Fibroblast of lung (primary cell): Measurements from ENCODE around the gene LOC101059915.

Experiments used
- DNase-seq, 2 donors: peaks; one replicate each; pipeline versions ENCODE4 v3.0.0 to v3.0.0-alpha.2; 2010; ENCODE audit warnings: low read depth in 2 of 2
- H2AFZ ChIP-seq: 2 replicates; pipeline ENCODE4 v1.5.1; 2012; ENCODE audit warnings: low read length, control low read depth, inconsistent platforms
- H3K27ac ChIP-seq: 2 replicates; pipeline ENCODE4 v1.5.1; 2011; ENCODE audit warnings: low read length, control low read depth; ENCODE audit not compliant: insufficient read depth
- H3K27me3 ChIP-seq: 2 replicates; pipeline ENCODE4 v1.5.1; 2011; ENCODE audit warnings: mild to moderate bottlenecking, low read length; ENCODE audit not compliant: control insufficient read depth, insufficient read depth
- H3K36me3 ChIP-seq: 2 replicates; pipeline ENCODE4 v1.5.1; 2011; ENCODE audit warnings: low read length; ENCODE audit not compliant: control insufficient read depth, insufficient read depth
- H3K4me1 ChIP-seq: 2 replicates; pipeline ENCODE4 v1.5.1; 2011; ENCODE audit warnings: low read length; ENCODE audit not compliant: control insufficient read depth, insufficient read depth; ENCODE audit errors: extremely low read depth
- H3K4me2 ChIP-seq: 2 replicates; pipeline ENCODE4 v1.5.1; 2011; ENCODE audit warnings: low read length, control low read depth; ENCODE audit not compliant: insufficient read depth; ENCODE audit errors: extremely low read depth
- H3K4me3 ChIP-seq, 4 experiments: fragments of 200-600 bp in 1 of 4; sonication (generic) in 1 of 4; replicated peaks in 1 of 4; 2 replicates each; pipeline ENCODE4 v1.5.1; 2011 to 2016; ENCODE audit warnings: low read length in 4 of 4, low read depth in 3 of 4, mild to moderate bottlenecking in 3 of 4, control low read depth in 2 of 4, inconsistent platforms in 1 of 4, mixed read lengths in 1 of 4; ENCODE audit not compliant: insufficient read depth in 1 of 4; ENCODE audit errors: control extremely low read depth in 1 of 4
- H3K79me2 ChIP-seq: 2 replicates; pipeline ENCODE4 v1.5.1; 2012; ENCODE audit warnings: mild to moderate bottlenecking, low read length, inconsistent platforms; ENCODE audit not compliant: control insufficient read depth, insufficient read depth
- H3K9ac ChIP-seq: 2 replicates; pipeline ENCODE4 v1.5.1; 2011; ENCODE audit warnings: mild to moderate bottlenecking, low read length, control low read depth; ENCODE audit not compliant: insufficient read depth
- H3K9me3 ChIP-seq: 2 replicates; pipeline ENCODE4 v1.5.1; 2012; ENCODE audit warnings: low read depth, low read length; ENCODE audit not compliant: control insufficient read depth, insufficient read depth
- H4K20me1 ChIP-seq: 2 replicates; pipeline ENCODE4 v1.5.1; 2011; ENCODE audit warnings: low read length; ENCODE audit not compliant: control insufficient read depth, insufficient read depth; ENCODE audit errors: extremely low read depth
- CTCF ChIP-seq, 2 donors: IDR thresholded peaks in 1 of 2; conservative IDR thresholded peaks in 1 of 2; 1 replicate in 1 of 2; 2 replicates in 1 of 2; pipeline ENCODE4 v1.5.1; 2011 to 2012; ENCODE audit warnings: low read length in 2 of 2, control low read depth in 1 of 2, inconsistent platforms in 1 of 2, low read depth in 1 of 2, mild to moderate bottlenecking in 1 of 2
- EZH2 ChIP-seq: IDR thresholded peaks from 2 replicates; pipeline ENCODE4 v1.5.1; 2012; ENCODE audit warnings: low read length, control low read depth, mild to moderate bottlenecking; ENCODE audit errors: missing control alignments

The LOC101059915 gene

DNA sequence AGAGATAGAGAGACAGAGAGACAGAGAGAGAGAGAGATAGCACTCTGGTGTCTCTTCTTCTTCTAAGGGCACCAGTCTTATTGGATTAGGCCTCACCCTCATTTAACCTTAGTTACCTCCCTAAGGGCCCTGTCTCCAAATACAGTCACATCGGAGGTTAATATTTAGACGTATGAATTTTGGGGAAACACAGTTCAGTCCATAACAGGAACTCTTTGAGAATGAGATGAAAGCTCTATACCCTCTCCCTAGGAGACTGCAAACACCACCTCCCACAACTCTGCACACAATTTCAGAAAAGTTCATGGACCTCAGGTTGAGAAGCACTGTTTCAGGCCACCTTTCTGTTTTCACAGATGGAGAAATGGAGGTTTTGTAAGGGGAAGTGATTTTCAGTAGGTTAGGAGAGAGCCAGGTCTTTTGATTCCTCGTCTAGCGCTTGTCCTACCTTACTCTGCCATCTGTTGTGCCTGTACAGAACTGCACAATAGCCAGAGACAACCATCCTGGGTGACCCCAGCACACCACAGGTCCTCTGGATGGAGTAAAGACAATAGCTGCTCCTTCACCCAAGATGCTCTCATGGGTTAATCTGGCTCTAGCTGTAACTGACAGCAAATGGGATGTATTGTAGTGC lies 16.9 kb upstream of the LOC101059915 start:
- Histone ChIP-seq H3K79me2 (no peaks in the 10 kb centered on the region), H3K36me3 (no peaks in the 10 kb centered on the region), H3K4me1 (no peaks in the 10 kb centered on the region), H3K9me3 (no peaks in the 10 kb centered on the region), H3K27ac (no peak overlapping the region), H3K4me2 (no peak overlapping the region), H3K9ac (no peak overlapping the region), H2AFZ (no peak overlapping the region), H3K27me3 (no peaks in the 10 kb centered on the region), H3K4me3 (no peak overlapping the region), H4K20me1 (no peaks in the 10 kb centered on the region)
- no peak for DNase-seq
- TF ChIP-seq EZH2 (no peak), CTCF (conservative IDR thresholded peaks at IDR 0.05 in 1 of 2, IDR thresholded peaks at IDR 0.05 in 1 of 2; ENCODE audit: low read depth in 1 of 2, low read length in 2 of 2) (no peak)

DNA sequence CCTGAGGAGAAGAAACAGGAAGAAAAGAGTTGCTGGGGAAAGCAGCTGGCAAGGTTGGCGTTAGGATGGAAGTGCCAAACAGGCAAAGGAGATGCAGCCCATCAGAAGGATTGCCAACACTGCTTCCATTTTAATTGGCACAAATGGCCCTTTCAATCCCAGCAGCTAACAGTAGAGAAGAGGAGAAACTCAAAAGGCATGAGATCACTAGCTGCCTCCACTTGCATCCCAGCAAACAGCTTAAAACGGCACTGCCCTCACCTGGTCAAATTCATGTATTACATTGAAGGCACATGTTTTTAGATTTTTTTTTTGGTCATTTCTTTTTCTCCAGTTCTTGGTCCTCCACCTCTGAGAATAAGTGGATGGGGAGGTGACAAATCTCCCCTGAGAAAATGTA lies 14.9 kb upstream of the LOC101059915 start:
- H3K27me3 ChIP-seq = no peaks in the 10 kb centered on the region
- no peaks in the 10 kb centered on the region for H3K4me1 ChIP-seq
- TF ChIP-seq CTCF (conservative IDR thresholded peaks at IDR 0.05 in 1 of 2, IDR thresholded peaks at IDR 0.05 in 1 of 2; ENCODE audit: low read depth in 1 of 2, low read length in 2 of 2) (peak; percentile 48 to 56), EZH2 (no peak)
- no peaks in the 10 kb centered on the region for H3K36me3 ChIP-seq
- no peaks in the 10 kb centered on the region for H4K20me1 ChIP-seq
- H3K9me3 ChIP-seq = no peaks in the 10 kb centered on the region
- no peak overlapping the region for H3K9ac ChIP-seq
- peak; percentile 36 to 57 for DNase-seq
- no peak overlapping the region for H2AFZ ChIP-seq
- H3K27ac ChIP-seq = no peak overlapping the region
- no peaks in the 10 kb centered on the region for H3K79me2 ChIP-seq
- H3K4me3 ChIP-seq = no peak overlapping the region
- H3K4me2 ChIP-seq = no peak overlapping the region

GRCh38 chrX:71653344-71653743 lies 14.0 kb upstream of the LOC101059915 start:
- Histone ChIP-seq H3K9me3 (no peaks in the 10 kb centered on the region), H3K4me1 (no peaks in the 10 kb centered on the region), H3K36me3 (no peaks in the 10 kb centered on the region), H3K9ac (no peak overlapping the region), H3K79me2 (no peaks in the 10 kb centered on the region), H3K4me3 (no peak overlapping the region), H3K4me2 (no peak overlapping the region), H3K27ac (no peak overlapping the region), H3K27me3 (no peaks in the 10 kb centered on the region), H2AFZ (no peak overlapping the region), H4K20me1 (no peaks in the 10 kb centered on the region)
- DNase-seq = no peak
- no peak for TF ChIP-seq EZH2
- no peak for TF ChIP-seq CTCF (conservative IDR thresholded peaks at IDR 0.05 in 1 of 2, IDR thresholded peaks at IDR 0.05 in 1 of 2; ENCODE audit: low read depth in 1 of 2, low read length in 2 of 2)
